HFFc6 (cell line): Measurements from ENCODE around the gene GPR25. TPM values are rescaled to one million over a fixed set of nuclear protein-coding genes. Genes with fewer than 3 reads are reported as not detected.

Source experiments
- DNase-seq: peaks from one replicate; pipeline ENCODE4 v3.0.0-alpha.2; 2018
- H3K27ac Mint-ChIP-seq: 2 replicates; pipeline ENCODE4 v1.8.0; 2020; ENCODE audit warnings: mild to moderate bottlenecking, mixed read lengths
- H3K27me3 Mint-ChIP-seq: 2 replicates; pipeline ENCODE4 v1.8.0; 2021; ENCODE audit warnings: mild to moderate bottlenecking, moderate library complexity, mixed read lengths; ENCODE audit not compliant: insufficient read depth
- H3K36me3 Mint-ChIP-seq: 2 replicates; pipeline ENCODE4 v1.8.0; 2021; ENCODE audit warnings: low read depth, mixed read lengths
- H3K4me1 Mint-ChIP-seq: 2 replicates; pipeline ENCODE4 v1.8.0; 2020; ENCODE audit warnings: low read depth, mixed read lengths
- H3K4me3 Mint-ChIP-seq: 2 replicates; pipeline ENCODE4 v1.8.0; 2020; ENCODE audit warnings: mild to moderate bottlenecking, moderate library complexity, mixed read lengths
- H3K9me3 Mint-ChIP-seq: 2 replicates; pipeline ENCODE4 v1.8.0; 2020; ENCODE audit warnings: mild to moderate bottlenecking, mixed read lengths
- total RNA-seq, 6 experiments: library from RNA; stranded (reverse); fragmentation: NEBNext Ultra II Directional; extraction: Animal tissue kit (Norgen Biotek cat#: 25700); gene quantifications; 2 replicates in 1 of 6; 3 replicates in 5 of 6; pipeline ENCODE4 v1.2.3, GENCODE V29; 2021
- TF ChIP-seq, protein P1 (sequence below): fragments of 200-600 bp; sonication (generic); IDR thresholded peaks from 2 replicates; pipeline ENCODE4 v1.5.0; 2021; ENCODE audit warnings: antibody characterized with exemption, mild to moderate bottlenecking

The GPR25 gene
- total RNA-seq, 6 experiments from 2014 or later = not detected

DNA sequence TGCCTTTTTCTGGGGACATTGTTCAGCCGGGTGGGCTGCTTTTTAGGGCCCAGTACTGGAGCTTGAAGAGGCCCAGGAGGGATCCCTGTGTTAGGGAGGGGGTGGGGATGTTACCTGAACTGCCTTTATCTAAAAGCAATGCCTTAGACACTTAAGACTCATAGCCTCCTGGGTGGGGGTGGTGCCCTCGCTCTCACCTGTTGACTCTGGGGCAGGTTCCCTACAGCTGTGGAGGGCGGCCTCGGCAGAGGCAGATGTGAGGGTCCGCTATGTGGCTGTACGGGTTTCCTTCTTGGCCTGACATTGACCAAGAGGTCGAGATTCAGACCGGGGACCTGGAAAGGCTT lies 22.6 kb downstream of the GPR25 start:
- no peak overlapping the region for H3K27ac Mint-ChIP-seq
- H3K36me3 Mint-ChIP-seq = no peaks in the 10 kb centered on the region
- TF ChIP-seq, protein P1, sequence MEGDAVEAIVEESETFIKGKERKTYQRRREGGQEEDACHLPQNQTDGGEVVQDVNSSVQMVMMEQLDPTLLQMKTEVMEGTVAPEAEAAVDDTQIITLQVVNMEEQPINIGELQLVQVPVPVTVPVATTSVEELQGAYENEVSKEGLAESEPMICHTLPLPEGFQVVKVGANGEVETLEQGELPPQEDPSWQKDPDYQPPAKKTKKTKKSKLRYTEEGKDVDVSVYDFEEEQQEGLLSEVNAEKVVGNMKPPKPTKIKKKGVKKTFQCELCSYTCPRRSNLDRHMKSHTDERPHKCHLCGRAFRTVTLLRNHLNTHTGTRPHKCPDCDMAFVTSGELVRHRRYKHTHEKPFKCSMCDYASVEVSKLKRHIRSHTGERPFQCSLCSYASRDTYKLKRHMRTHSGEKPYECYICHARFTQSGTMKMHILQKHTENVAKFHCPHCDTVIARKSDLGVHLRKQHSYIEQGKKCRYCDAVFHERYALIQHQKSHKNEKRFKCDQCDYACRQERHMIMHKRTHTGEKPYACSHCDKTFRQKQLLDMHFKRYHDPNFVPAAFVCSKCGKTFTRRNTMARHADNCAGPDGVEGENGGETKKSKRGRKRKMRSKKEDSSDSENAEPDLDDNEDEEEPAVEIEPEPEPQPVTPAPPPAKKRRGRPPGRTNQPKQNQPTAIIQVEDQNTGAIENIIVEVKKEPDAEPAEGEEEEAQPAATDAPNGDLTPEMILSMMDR = no peak
- H3K9me3 Mint-ChIP-seq = no peaks in the 10 kb centered on the region
- peaks cover 19% of the 10 kb centered on the region for H3K4me1 Mint-ChIP-seq
- no peak overlapping the region for H3K4me3 Mint-ChIP-seq
- no peak for DNase-seq
- H3K27me3 Mint-ChIP-seq = peaks cover 58% of the 10 kb centered on the region

DNA sequence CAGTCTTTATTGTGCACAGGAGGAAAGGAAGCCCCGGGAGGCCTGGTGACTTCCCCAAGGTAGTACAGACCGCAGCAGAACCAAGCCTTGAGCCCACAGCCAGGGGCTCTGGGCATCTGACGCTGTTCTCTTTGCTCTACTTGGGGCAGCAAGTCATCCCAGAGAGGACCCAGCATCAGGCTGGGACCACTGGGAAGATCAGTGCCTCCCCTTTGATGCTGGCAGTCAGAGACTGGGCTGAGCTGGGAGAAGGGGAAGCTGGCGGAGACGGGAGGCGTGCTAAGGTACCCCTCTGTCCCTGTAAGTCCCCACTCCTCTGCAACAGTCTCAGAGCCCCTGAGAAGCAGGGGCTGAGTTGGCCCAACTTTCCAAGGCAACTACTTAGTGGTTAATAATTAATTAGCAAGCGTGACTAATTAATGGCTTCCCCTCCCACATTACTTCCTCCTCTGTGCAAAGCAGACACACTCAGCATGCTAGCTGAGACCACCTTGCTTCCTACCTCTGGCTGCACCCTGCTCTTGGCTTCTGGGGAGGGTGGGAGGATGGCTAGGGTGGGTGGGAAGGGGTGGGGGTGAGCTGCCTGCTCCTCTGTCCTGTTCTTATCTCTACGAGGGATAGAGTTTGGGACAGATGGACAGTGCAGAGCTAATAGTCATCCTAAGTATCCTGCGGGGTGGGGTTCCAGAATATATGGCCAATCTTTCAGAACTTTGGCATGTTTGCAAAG lies 23.2 kb downstream of the GPR25 start:
- Mint-ChIP-seq H3K9me3 (no peaks in the 10 kb centered on the region), H3K4me3 (no peak overlapping the region), H3K36me3 (no peaks in the 10 kb centered on the region), H3K27me3 (peaks cover 57% of the 10 kb centered on the region), H3K27ac (no peak overlapping the region), H3K4me1 (peaks cover 15% of the 10 kb centered on the region)
- DNase-seq = no peak
- TF ChIP-seq, protein P1 = no peak

DNA sequence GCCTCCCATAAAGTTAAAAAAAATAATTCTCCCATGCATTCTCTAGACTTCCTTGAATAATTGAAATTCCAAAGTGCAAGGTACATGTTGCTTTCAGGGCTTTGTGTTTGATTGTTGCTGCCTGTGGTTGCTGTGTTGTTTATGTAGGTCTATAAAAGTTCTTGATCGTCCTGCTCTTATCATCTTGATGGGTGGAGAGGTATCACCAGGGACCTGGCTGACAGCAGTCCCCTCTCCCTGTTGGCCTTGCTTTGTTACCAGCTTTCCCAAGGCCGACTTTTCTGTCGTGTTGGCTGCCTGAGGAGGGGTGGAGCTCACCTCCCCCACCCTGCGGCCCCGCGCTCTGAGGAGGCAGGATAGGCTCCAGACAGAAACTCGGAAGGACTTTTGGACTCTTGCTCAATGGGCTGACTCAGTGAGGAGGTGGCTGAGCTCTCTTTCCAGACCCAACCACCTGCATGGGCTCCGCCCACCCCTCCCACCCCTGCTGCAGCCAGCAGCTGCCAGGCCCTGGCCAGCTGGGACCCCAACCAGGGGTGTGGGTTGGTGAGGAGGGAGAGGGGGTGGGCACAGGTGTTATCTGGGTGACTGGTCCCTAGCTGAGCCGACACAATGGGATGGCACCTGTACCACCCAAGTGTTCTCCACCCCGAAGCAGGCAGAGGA lies 23.9 kb downstream of the GPR25 start:
- TF ChIP-seq, protein P1 = no peak
- no peak for DNase-seq
- Mint-ChIP-seq H3K27me3 (peaks cover 58% of the 10 kb centered on the region), H3K36me3 (no peaks in the 10 kb centered on the region), H3K9me3 (no peaks in the 10 kb centered on the region), H3K4me3 (no peak overlapping the region), H3K27ac (no peak overlapping the region), H3K4me1 (peaks cover 11% of the 10 kb centered on the region)

DNA sequence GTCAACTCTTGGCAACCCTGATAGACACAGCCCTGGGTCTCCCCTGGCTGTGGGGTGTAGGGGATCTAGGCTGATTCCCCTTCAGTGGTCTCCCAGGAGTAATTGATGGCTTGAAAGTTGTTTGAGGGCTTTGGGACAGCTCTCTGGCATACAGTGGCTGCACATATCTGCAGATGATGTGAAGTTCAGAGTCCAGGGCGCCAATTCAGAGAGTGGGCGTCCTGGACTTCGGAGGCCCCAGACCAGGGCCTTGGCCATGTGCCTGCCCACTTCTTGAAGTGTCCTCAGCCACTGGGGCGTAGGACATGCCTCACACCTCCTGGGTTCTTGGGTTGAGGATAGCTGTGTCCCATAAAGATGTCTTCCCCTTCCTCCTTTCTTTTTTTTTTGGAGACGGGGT lies 24.5 kb downstream of the GPR25 start:
- H3K4me3 Mint-ChIP-seq = no peak overlapping the region
- DNase-seq = no peak
- H3K27ac Mint-ChIP-seq = no peak overlapping the region
- H3K9me3 Mint-ChIP-seq = no peaks in the 10 kb centered on the region
- H3K4me1 Mint-ChIP-seq = peaks cover 6% of the 10 kb centered on the region; the same call in 1 of the 2 replicates
- peaks cover 58% of the 10 kb centered on the region for H3K27me3 Mint-ChIP-seq
- TF ChIP-seq, protein P1 = no peak
- no peaks in the 10 kb centered on the region for H3K36me3 Mint-ChIP-seq

DNA sequence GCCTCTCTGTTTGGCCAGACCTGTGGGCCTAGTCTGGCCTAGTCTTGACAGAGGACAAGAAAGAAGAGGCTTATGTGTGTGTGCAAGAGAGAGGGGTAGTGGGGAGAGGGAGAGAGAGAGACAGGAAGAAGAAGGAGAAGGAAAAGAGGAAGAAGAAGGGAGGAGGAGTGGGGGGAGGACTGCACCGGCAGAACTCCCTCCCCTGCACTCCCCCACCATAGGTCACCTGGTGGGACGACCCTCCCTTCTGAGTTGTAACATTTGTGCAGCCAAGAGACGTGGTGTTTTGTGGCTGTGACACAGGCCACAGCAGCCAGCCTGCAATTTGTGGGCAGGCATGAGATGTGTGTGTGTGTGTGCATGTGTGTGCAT lies 26.2 kb downstream of the GPR25 start:
- Mint-ChIP-seq H3K36me3 (no peaks in the 10 kb centered on the region), H3K27me3 (peaks cover 51% of the 10 kb centered on the region), H3K4me3 (no peak overlapping the region), H3K4me1 (peaks cover 6% of the 10 kb centered on the region; the same call in 1 of the 2 replicates), H3K27ac (no peak overlapping the region), H3K9me3 (no peaks in the 10 kb centered on the region)
- TF ChIP-seq, protein P1 = no peak
- no peak for DNase-seq
